SH-SY5Y (cell line): ENCODE results near the gene RRP7A.

Experiments used
- GATA2 ChIP-seq: IDR thresholded peaks from 2 replicates; pipeline ENCODE4 v1.6.1; 2011; ENCODE audit warnings: mild to moderate bottlenecking, low read depth, low read length
- GATA3 ChIP-seq: IDR thresholded peaks from 2 replicates; pipeline ENCODE4 v1.6.1; 2011; ENCODE audit warnings: low read depth, mild to moderate bottlenecking, low read length, moderate library complexity

- no peak for TF ChIP-seq GATA2
- no peak for TF ChIP-seq GATA3
Observed at GRCh38 chr22:42468841-42469240, 50.8 kb downstream of the RRP7A start.
